ENCODE data around the gene SERPING1.

Gene SERPING1

GRCh38 chr11:57634311-57634710 lies 36.8 kb downstream of the SERPING1 start:
- H3K9me3 ChIP-seq (replicated peaks in 1 of 2; ENCODE audit: control insufficient read depth in 2 of 2, insufficient read depth in 1 of 2, low read depth in 1 of 2, low read length in 2 of 2): no peaks in the 10 kb centered on the region
- H3K4me2 ChIP-seq (ENCODE audit: insufficient read depth, low read length, poor library complexity, severe bottlenecking): no peak overlapping the region
- no peak overlapping the region for H2BK120ac ChIP-seq (ENCODE audit: low read depth, low read length)
- no peak for DNase-seq (ENCODE audit: low spot score)
- no peak overlapping the region for H3K18ac ChIP-seq (ENCODE audit: low read length)
- H3K27ac ChIP-seq (replicated peaks; ENCODE audit: low read length): no peak overlapping the region
- H2BK12ac ChIP-seq (ENCODE audit: low read length): no peak overlapping the region
- H3K79me1 ChIP-seq (ENCODE audit: low read depth, low read length): no peaks in the 10 kb centered on the region
- no peak overlapping the region for H4K91ac ChIP-seq (ENCODE audit: low read depth, low read length, poor library complexity)
- no peak overlapping the region for H3K4ac ChIP-seq (ENCODE audit: low read length)
- H3K4me1 ChIP-seq (ENCODE audit: control insufficient read depth in 2 of 2, insufficient read depth in 1 of 2, low read depth in 1 of 2, low read length in 2 of 2): peaks cover 3 to 6% of the 10 kb centered on the region in 2 donors
- H2AFZ ChIP-seq (ENCODE audit: low read length): no peak overlapping the region
- H3K27me3 ChIP-seq (ENCODE audit: control insufficient read depth in 3 of 3, insufficient read depth in 3 of 3, low read depth in 1 of 3, low read length in 3 of 3): no peaks in the 10 kb centered on the region
- H2BK15ac ChIP-seq (ENCODE audit: low read length): no peak overlapping the region
- no peak overlapping the region for H3K9ac ChIP-seq (ENCODE audit: low read depth, low read length, poor library complexity)
- no peak overlapping the region for H3K14ac ChIP-seq (ENCODE audit: low read length)
- H3K23ac ChIP-seq (ENCODE audit: low read depth, low read length, poor library complexity): no peak overlapping the region
- H2BK5ac ChIP-seq (ENCODE audit: low read length): no peak overlapping the region
- no peak overlapping the region for H4K8ac ChIP-seq (ENCODE audit: low read depth, low read length)
- H3K36me3 ChIP-seq (replicated peaks in 1 of 2; ENCODE audit: control insufficient read depth in 2 of 2, insufficient read depth in 2 of 2, low read length in 2 of 2): no peaks in the 10 kb centered on the region
- no peak overlapping the region for H2AK5ac ChIP-seq (ENCODE audit: low read depth, low read length)
- H3K4me3 ChIP-seq (ENCODE audit: low read length in 2 of 2): no peak overlapping the region

DNA sequence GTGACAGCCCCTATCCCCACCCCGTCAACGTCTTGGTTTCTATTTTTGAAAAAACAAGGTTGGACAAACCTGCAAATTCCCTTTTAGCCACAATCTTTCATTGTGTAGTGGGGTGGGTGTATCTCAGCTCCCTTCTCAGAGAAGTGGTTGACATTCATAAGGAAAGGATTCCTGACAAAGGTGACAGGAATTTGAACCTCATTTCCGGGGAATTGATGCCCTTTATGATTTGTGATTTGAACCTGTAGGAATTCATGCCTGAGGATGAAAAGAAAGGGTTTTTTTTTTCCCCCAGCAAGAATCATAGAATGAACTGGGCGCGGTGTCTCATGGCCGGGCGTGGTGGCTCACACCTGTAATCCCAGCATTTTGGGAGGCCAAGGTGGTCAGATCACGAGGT lies 37.8 kb downstream of the SERPING1 start:
- Histone ChIP-seq H4K91ac (ENCODE audit: low read depth, low read length, poor library complexity) (no peak overlapping the region), H3K14ac (ENCODE audit: low read length) (no peak overlapping the region), H3K4ac (ENCODE audit: low read length) (no peak overlapping the region), H2BK5ac (ENCODE audit: low read length) (no peak overlapping the region), H2BK12ac (ENCODE audit: low read length) (no peak overlapping the region), H3K23ac (ENCODE audit: low read depth, low read length, poor library complexity) (no peak overlapping the region), H3K4me1 (ENCODE audit: control insufficient read depth in 2 of 2, insufficient read depth in 1 of 2, low read depth in 1 of 2, low read length in 2 of 2) (peaks cover 3 to 8% of the 10 kb centered on the region in 2 donors), H2AK5ac (ENCODE audit: low read depth, low read length) (no peak overlapping the region), H3K9me3 (replicated peaks in 1 of 2; ENCODE audit: control insufficient read depth in 2 of 2, insufficient read depth in 1 of 2, low read depth in 1 of 2, low read length in 2 of 2) (no peaks in the 10 kb centered on the region), H3K79me1 (ENCODE audit: low read depth, low read length) (no peaks in the 10 kb centered on the region), H2AFZ (ENCODE audit: low read length) (no peak overlapping the region), H3K9ac (ENCODE audit: low read depth, low read length, poor library complexity) (no peak overlapping the region), H2BK120ac (ENCODE audit: low read depth, low read length) (no peak overlapping the region), H3K18ac (ENCODE audit: low read length) (no peak overlapping the region), H3K36me3 (replicated peaks in 1 of 2; ENCODE audit: control insufficient read depth in 2 of 2, insufficient read depth in 2 of 2, low read length in 2 of 2) (peaks cover under 1 to 4% of the 10 kb centered on the region in 2 donors), H4K8ac (ENCODE audit: low read depth, low read length) (no peak overlapping the region), H3K27ac (replicated peaks; ENCODE audit: low read length) (no peak overlapping the region), H2BK15ac (ENCODE audit: low read length) (no peak overlapping the region), H3K4me3 (ENCODE audit: low read length in 2 of 2) (no peak overlapping the region), H3K4me2 (ENCODE audit: insufficient read depth, low read length, poor library complexity, severe bottlenecking) (no peak overlapping the region), H3K27me3 (ENCODE audit: control insufficient read depth in 3 of 3, insufficient read depth in 3 of 3, low read depth in 1 of 3, low read length in 3 of 3) (no peaks in the 10 kb centered on the region)
- WGBS, 2 donors (ENCODE audit: extremely low coverage in 2 of 2, insufficient read length in 2 of 2, insufficient replicate concordance in 1 of 2): no CpG with 5 or more reads among the region's 8 CpGs
- no peak for DNase-seq (ENCODE audit: low spot score)

DNA sequence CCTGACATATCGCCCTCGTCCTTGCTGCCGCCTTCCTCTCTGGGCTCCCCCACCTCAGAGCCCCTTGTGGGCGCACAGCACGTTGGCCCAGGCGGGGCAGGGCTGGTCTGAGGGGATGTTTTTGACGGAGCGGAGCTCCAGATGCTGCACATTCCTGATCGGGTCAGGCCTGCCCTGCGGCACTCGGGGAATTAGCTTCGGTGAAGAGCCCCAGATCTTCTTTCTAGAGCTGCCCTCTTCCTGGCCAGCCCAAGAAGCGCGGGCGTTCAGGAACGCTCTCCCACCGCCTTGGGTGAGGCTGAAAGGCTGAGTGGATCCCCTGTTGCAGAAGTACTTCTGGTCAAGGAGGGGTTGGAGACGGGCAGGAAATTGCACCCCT lies 40.1 kb downstream of the SERPING1 start:
- DNase-seq (ENCODE audit: low spot score): no peak
- Histone ChIP-seq H3K4me1 (ENCODE audit: control insufficient read depth in 2 of 2, insufficient read depth in 1 of 2, low read depth in 1 of 2, low read length in 2 of 2) (peaks cover 18 to 27% of the 10 kb centered on the region in 2 donors), H3K79me1 (ENCODE audit: low read depth, low read length) (peaks cover 2% of the 10 kb centered on the region), H3K36me3 (replicated peaks in 1 of 2; ENCODE audit: control insufficient read depth in 2 of 2, insufficient read depth in 2 of 2, low read length in 2 of 2) (peaks cover 12 to 28% of the 10 kb centered on the region in 2 donors), H3K18ac (ENCODE audit: low read length) (peak overlapping the region; percentile 94), H2BK120ac (ENCODE audit: low read depth, low read length) (peak overlapping the region; percentile 93), H2BK15ac (ENCODE audit: low read length) (no peak overlapping the region), H3K9ac (ENCODE audit: low read depth, low read length, poor library complexity) (peak overlapping the region; percentile 78), H3K4me3 (ENCODE audit: low read length in 2 of 2) (peak overlapping the region; percentile 53 to 99), H3K27ac (replicated peaks; ENCODE audit: low read length) (peak overlapping the region; percentile 85), H2AK5ac (ENCODE audit: low read depth, low read length) (peak overlapping the region; percentile 30), H3K4me2 (ENCODE audit: insufficient read depth, low read length, poor library complexity, severe bottlenecking) (peak overlapping the region; percentile 49), H3K9me3 (replicated peaks in 1 of 2; ENCODE audit: control insufficient read depth in 2 of 2, insufficient read depth in 1 of 2, low read depth in 1 of 2, low read length in 2 of 2) (no peaks in the 10 kb centered on the region), H2BK12ac (ENCODE audit: low read length) (no peak overlapping the region), H2AFZ (ENCODE audit: low read length) (peak overlapping the region; percentile 87), H4K8ac (ENCODE audit: low read depth, low read length) (no peak overlapping the region), H4K91ac (ENCODE audit: low read depth, low read length, poor library complexity) (no peak overlapping the region), H3K14ac (ENCODE audit: low read length) (no peak overlapping the region), H2BK5ac (ENCODE audit: low read length) (peak overlapping the region; percentile 98), H3K27me3 (ENCODE audit: control insufficient read depth in 3 of 3, insufficient read depth in 3 of 3, low read depth in 1 of 3, low read length in 3 of 3) (no peaks in the 10 kb centered on the region), H3K23ac (ENCODE audit: low read depth, low read length, poor library complexity) (no peak overlapping the region), H3K4ac (ENCODE audit: low read length) (peak overlapping the region; percentile 4)
- WGBS, 2 donors (ENCODE audit: extremely low coverage in 2 of 2, insufficient read length in 2 of 2, insufficient replicate concordance in 1 of 2): no CpG with 5 or more reads among the region's 18 CpGs

DNA sequence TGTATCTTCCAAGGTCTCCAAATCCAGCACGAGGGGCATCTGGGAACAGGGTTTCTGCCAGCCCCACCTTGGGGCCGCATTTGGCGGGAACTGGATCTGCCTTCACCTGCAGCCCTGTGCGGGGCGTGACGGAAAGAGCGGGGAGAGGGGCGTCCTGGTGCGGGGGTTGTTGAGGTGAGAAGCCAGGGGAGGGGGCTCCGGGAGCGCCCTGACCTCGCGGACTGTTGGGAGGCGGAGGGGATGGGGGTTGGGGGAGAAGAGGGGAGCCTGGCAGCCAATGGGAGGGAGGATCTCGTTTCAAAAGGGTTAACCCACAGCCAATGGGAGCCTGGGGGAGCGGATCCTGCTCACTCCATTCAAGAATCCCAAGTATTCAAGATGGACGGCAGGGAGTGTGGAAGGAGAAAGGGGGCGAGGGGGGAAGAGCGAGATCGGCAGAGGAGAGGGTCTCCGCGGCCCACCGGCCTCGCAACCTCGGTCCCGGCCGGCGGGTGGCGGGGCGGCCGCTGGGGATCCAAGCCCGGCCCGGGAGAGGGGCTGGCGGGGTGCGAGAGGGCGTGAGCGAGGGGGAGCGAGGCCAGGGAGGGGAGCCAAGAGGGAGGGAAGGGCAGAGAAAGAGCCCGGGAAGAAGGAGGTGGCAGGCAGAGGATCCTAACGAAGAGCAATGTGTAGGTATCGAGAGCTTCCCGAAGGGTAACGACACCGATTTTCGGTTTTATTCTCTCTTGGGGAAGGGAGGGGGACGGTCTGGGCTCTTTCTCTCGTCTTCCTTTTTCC lies 40.7 kb downstream of the SERPING1 start:
- Histone ChIP-seq H4K91ac (ENCODE audit: low read depth, low read length, poor library complexity) (peak overlapping the region; percentile 90), H3K9me3 (replicated peaks in 1 of 2; ENCODE audit: control insufficient read depth in 2 of 2, insufficient read depth in 1 of 2, low read depth in 1 of 2, low read length in 2 of 2) (no peaks in the 10 kb centered on the region), H3K4me1 (ENCODE audit: control insufficient read depth in 2 of 2, insufficient read depth in 1 of 2, low read depth in 1 of 2, low read length in 2 of 2) (peaks cover 19 to 29% of the 10 kb centered on the region in 2 donors), H3K4me2 (ENCODE audit: insufficient read depth, low read length, poor library complexity, severe bottlenecking) (peak overlapping the region; percentile 49), H4K8ac (ENCODE audit: low read depth, low read length) (no peak overlapping the region), H2BK12ac (ENCODE audit: low read length) (no peak overlapping the region), H2BK15ac (ENCODE audit: low read length) (peak overlapping the region; percentile 86), H3K27ac (replicated peaks; ENCODE audit: low read length) (peak overlapping the region; percentile 92), H2AFZ (ENCODE audit: low read length) (peak overlapping the region; percentile 87), H3K4me3 (ENCODE audit: low read length in 2 of 2) (peak overlapping the region; percentile 88 to 99), H2AK5ac (ENCODE audit: low read depth, low read length) (peak overlapping the region; percentile 96), H3K27me3 (ENCODE audit: control insufficient read depth in 3 of 3, insufficient read depth in 3 of 3, low read depth in 1 of 3, low read length in 3 of 3) (no peaks in the 10 kb centered on the region), H2BK120ac (ENCODE audit: low read depth, low read length) (peak overlapping the region; percentile 99), H3K14ac (ENCODE audit: low read length) (peak overlapping the region; percentile 98), H3K4ac (ENCODE audit: low read length) (peak overlapping the region; percentile 100), H3K23ac (ENCODE audit: low read depth, low read length, poor library complexity) (peak overlapping the region; percentile 61), H3K18ac (ENCODE audit: low read length) (peak overlapping the region; percentile 100), H3K36me3 (replicated peaks in 1 of 2; ENCODE audit: control insufficient read depth in 2 of 2, insufficient read depth in 2 of 2, low read length in 2 of 2) (peaks cover 13 to 34% of the 10 kb centered on the region in 2 donors), H3K9ac (ENCODE audit: low read depth, low read length, poor library complexity) (peak overlapping the region; percentile 99), H3K79me1 (ENCODE audit: low read depth, low read length) (peaks cover 2% of the 10 kb centered on the region), H2BK5ac (ENCODE audit: low read length) (peak overlapping the region; percentile 98)
- no CpG with 5 or more reads among the region's 47 CpGs for WGBS, 2 donors (ENCODE audit: extremely low coverage in 2 of 2, insufficient read length in 2 of 2, insufficient replicate concordance in 1 of 2)
- peak; percentile 93 for DNase-seq (ENCODE audit: low spot score)
